Liver (tissue), 9 donors: ENCODE measurements around the gene DGCR2. TPM values are rescaled to one million over a fixed set of nuclear protein-coding genes. Genes with fewer than 3 reads are reported as not detected.

Experiments
- DNase-seq: peaks from one replicate; pipeline ENCODE4 v3.0.0-alpha.2; 2017; ENCODE audit warnings: low spot score
- H3K27ac ChIP-seq, 2 donors: one replicate each; pipeline ENCODE4 v1.7.0; 2013; ENCODE audit warnings: inconsistent platforms in 2 of 2, low read length in 2 of 2, control low read depth in 1 of 2, low read depth in 1 of 2, mild to moderate bottlenecking in 1 of 2
- H3K27me3 ChIP-seq, 4 donors: one replicate each; pipeline versions ENCODE4 v1.6.1 to v1.7.0; 2013; ENCODE audit warnings: low read length in 3 of 4, inconsistent platforms in 1 of 4, mild to moderate bottlenecking in 1 of 4, moderate library complexity in 1 of 4; ENCODE audit not compliant: control insufficient read depth in 4 of 4, insufficient read depth in 4 of 4
- H3K36me3 ChIP-seq, 4 donors: one replicate each; pipeline versions ENCODE4 v1.6.1 to v1.7.0; 2013; ENCODE audit warnings: low read length in 3 of 4, mild to moderate bottlenecking in 3 of 4, low read depth in 1 of 4, moderate library complexity in 1 of 4; ENCODE audit not compliant: control insufficient read depth in 4 of 4, insufficient read depth in 3 of 4
- H3K4me1 ChIP-seq, 4 donors: one replicate each; pipeline versions ENCODE4 v1.6.1 to v1.7.0; 2013; ENCODE audit warnings: low read length in 3 of 4, mild to moderate bottlenecking in 3 of 4, moderate library complexity in 1 of 4; ENCODE audit not compliant: control insufficient read depth in 4 of 4, insufficient read depth in 4 of 4
- H3K4me3 ChIP-seq, 3 donors: one replicate each; pipeline versions ENCODE4 v1.6.1 to v1.7.0; 2013; ENCODE audit warnings: low read length in 3 of 3, control low read depth in 1 of 3, low read depth in 1 of 3, mild to moderate bottlenecking in 1 of 3
- H3K9ac ChIP-seq, 2 donors: one replicate each; pipeline ENCODE4 v1.7.0; 2013; ENCODE audit warnings: low read length in 2 of 2, mild to moderate bottlenecking in 2 of 2, moderate library complexity in 2 of 2, control low read depth in 1 of 2, low read depth in 1 of 2
- H3K9me3 ChIP-seq, 4 donors: one replicate each; pipeline versions ENCODE4 v1.6.1 to v1.7.0; 2013; ENCODE audit warnings: low read length in 3 of 4; ENCODE audit not compliant: control insufficient read depth in 4 of 4
- CTCF ChIP-seq: fragments of 150-350 bp; IDR thresholded peaks from 2 replicates; pipeline ENCODE4 v1.5.1; 2017; ENCODE audit warnings: improper control_type of control experiment, low read depth, low read length; ENCODE audit not compliant: missing input control
- FOXA2 ChIP-seq: IDR thresholded peaks from 2 replicates; pipeline ENCODE4 v1.6.1; 2016; ENCODE audit warnings: antibody characterized with exemption
- HNF4A ChIP-seq, 2 donors: conservative IDR thresholded peaks; 2 replicates each; pipeline ENCODE4 v1.6.1; 2016; ENCODE audit warnings: antibody characterized with exemption in 2 of 2, mild to moderate bottlenecking in 2 of 2
- HNF4G ChIP-seq: IDR thresholded peaks from 2 replicates; pipeline ENCODE4 v1.6.1; 2016; ENCODE audit warnings: antibody characterized with exemption
- JUND ChIP-seq, 2 donors: IDR thresholded peaks; 2 replicates each; pipeline ENCODE4 v1.6.1; 2016; ENCODE audit warnings: antibody characterized with exemption in 2 of 2
- RAD21 ChIP-seq, 2 donors: IDR thresholded peaks; 2 replicates each; pipeline ENCODE4 v1.6.1; 2016; ENCODE audit warnings: antibody characterized with exemption in 2 of 2, mild to moderate bottlenecking in 2 of 2
- REST ChIP-seq: IDR thresholded peaks from 2 replicates; pipeline ENCODE4 v1.6.1; 2016; ENCODE audit warnings: antibody characterized with exemption, mild to moderate bottlenecking
- TAF1 ChIP-seq: conservative IDR thresholded peaks from 2 replicates; pipeline ENCODE4 v1.6.1; 2016; ENCODE audit warnings: antibody characterized with exemption, mild to moderate bottlenecking
- YY1 ChIP-seq: IDR thresholded peaks from 2 replicates; pipeline ENCODE4 v1.6.1; 2016; ENCODE audit warnings: antibody characterized with exemption, mild to moderate bottlenecking
- WGBS: extraction: QIAGEN DNeasy Blood & Tissue Kit; methylation state at CpG from one replicate; pipeline ENCODE4 v1.1.7; 2013; 5-methylcytosine and 5-hydroxymethylcytosine counted together
- polyA plus RNA-seq, 2 donors: library from polyadenylated mRNA; stranded (reverse) in 1 of 2; unstranded in 1 of 2; fragments of 200-250 nt in 1 of 2; fragments of >200 nt in 1 of 2; fragmentation: Nextera tagmentation in 1 of 2; extraction: Ambion mirVana in 1 of 2; gene quantifications; one replicate each; pipeline versions ENCODE4 v1.2.1 to v1.2.3, GENCODE V29; 2013 to 2015
- total RNA-seq, 2 donors: library from RNA; depleted of rRNA; stranded (reverse); fragments of >200 nt; gene quantifications; one replicate each; pipeline ENCODE4 v1.2.3, GENCODE V29; 2014
- donor health status: healthy.
- donor health status: healthy.
- donor health status: healthy.
- donor health status: healthy.
- donor health status: healthy.

DGCR2 gene
- total and polyA plus RNA-seq, 4 donors: 11.2 to 30.0 (median 21.1) TPM

- H3K4me3 ChIP-seq: no peak overlapping the region
- 96% methylated on average over 3 of the region's 3 CpGs for whole genome bisulfite sequencing
- no peak overlapping the region for H3K9ac ChIP-seq
- no peaks in the 10 kb centered on the region for H3K9me3 ChIP-seq
- no peak for TF ChIP-seq FOXA2
- no peak for TF ChIP-seq TAF1
- TF ChIP-seq HNF4G: no peak
- no peak for TF ChIP-seq REST
- no peak for TF ChIP-seq HNF4A (conservative IDR thresholded peaks at IDR 0.05)
- TF ChIP-seq JUND (IDR thresholded peaks at IDR 0.05): no peak
- DNase-seq: no peak
- H3K27me3 ChIP-seq: no peaks in the 10 kb centered on the region
- H3K27ac ChIP-seq: no peak overlapping the region
- H3K4me1 ChIP-seq: peaks cover 15 to 36% (median 30%) of the 10 kb centered on the region in 4 donors
- H3K36me3 ChIP-seq: peaks cover 0 to 2% (median 0%) of the 10 kb centered on the region in 4 donors
Measured at GRCh38 chr22:19111584-19111983, 10.6 kb downstream of the DGCR2 start.

GRCh38 chr22:19111140-19111539, 11.1 kb downstream of the DGCR2 start:
- WGBS: 99% methylated on average over 3 of the region's 3 CpGs
- peaks cover 15 to 33% (median 26%) of the 10 kb centered on the region in 4 donors for H3K4me1 ChIP-seq
- peak overlapping the region in 1 of 2 donors; percentile 21 for H3K27ac ChIP-seq

More at GRCh38 chr22:19111140-19111539, 11.1 kb downstream of the DGCR2 start:
- Histone ChIP-seq H3K36me3 (peaks cover 0 to 2% (median 0%) of the 10 kb centered on the region in 4 donors), H3K9ac (no peak overlapping the region), H3K27me3 (no peaks in the 10 kb centered on the region), H3K9me3 (no peaks in the 10 kb centered on the region), H3K4me3 (no peak overlapping the region)
- no peak for DNase-seq
- TF ChIP-seq REST (no peak), CTCF (no peak), YY1 (no peak), RAD21 (IDR thresholded peaks at IDR 0.05) (no peak), HNF4A (conservative IDR thresholded peaks at IDR 0.05) (no peak)
